GM12878 (cell line): ENCODE data around the gene ZNF133. TPM values are rescaled to one million over a fixed set of nuclear protein-coding genes. Genes with fewer than 3 reads are reported as not detected.

Experiments used
- ATAC-seq: fragments of 200-7000 bp; cut with Tn5 transposase; 3 replicates; pipeline ENCODE4 v1.9.1; 2020; ENCODE audit warnings: mild to moderate bottlenecking, moderate library complexity
- BruUV-seq: library from RNA; stranded (reverse); fragments of 400-500 nt; replicated peaks from 2 replicates; lab custom pipeline; 2021; lab: Mats Ljungman, UMichigan
- CTCF ChIA-PET: fragments of 300-600 bp; sonication (Branson Sonifier 250); formaldehyde crosslinking; extraction: SDS; loops from one replicate; lab custom pipeline; 2021; ENCODE audit warnings: inconsistent platforms; lab: Yijun Ruan, JAX
- POLR2A ChIA-PET: fragments of 350-600 bp; formaldehyde crosslinking; extraction: SDS; loops from one replicate; lab custom pipeline; 2021; ENCODE audit warnings: inconsistent platforms; lab: Charles Lee
- RAD21 ChIA-PET: fragments of 300-600 bp; sonication (Branson Sonifier 250); formaldehyde crosslinking; loops from one replicate; lab custom pipeline; 2023; ENCODE audit warnings: antibody characterized with exemption; ENCODE audit not compliant: unreplicated experiment; lab: Charles Lee
- SMC1A ChIA-PET: fragments of 300-600 bp; sonication (Branson Sonifier 250); formaldehyde crosslinking; loops from one replicate; lab custom pipeline; 2023; ENCODE audit not compliant: unreplicated experiment, uncharacterized antibody; lab: Charles Lee
- DNase-seq: peaks from one replicate; pipeline ENCODE4 v3.0.0-alpha.2; 2011; ENCODE audit warnings: low read depth, low spot score
- FAIRE-seq: peaks from 3 replicates; lab custom pipeline; 2011; peaks lifted over from hg19 to GRCh38; lab: Jason Lieb, UNC
- H2AFZ ChIP-seq: 2 replicates; pipeline ENCODE4 v1.6.0; 2011; ENCODE audit warnings: low read depth, low read length, control low read depth; ENCODE audit not compliant: control insufficient read depth
- H3K27ac ChIP-seq: 2 replicates; pipeline ENCODE4 v1.5.1; 2011; ENCODE audit warnings: control low read depth; ENCODE audit not compliant: control insufficient read depth, insufficient read depth
- H3K27me3 ChIP-seq, 2 experiments: replicated peaks in 1 of 2; 2 replicates each; pipeline versions ENCODE4 v1.6.0 to v1.6.1; 2011; ENCODE audit warnings: low read length in 1 of 2; ENCODE audit not compliant: control insufficient read depth in 2 of 2, insufficient read depth in 2 of 2
- H3K36me3 ChIP-seq, 2 experiments: 2 replicates each; pipeline ENCODE4 v1.5.1; 2011; ENCODE audit warnings: low read length in 1 of 2; ENCODE audit not compliant: control insufficient read depth in 2 of 2, insufficient read depth in 2 of 2
- H3K4me1 ChIP-seq: 2 replicates; pipeline ENCODE4 v1.6.1; 2011; ENCODE audit warnings: mild to moderate bottlenecking, low read length, moderate library complexity, mixed read lengths; ENCODE audit not compliant: control insufficient read depth, insufficient read depth
- H3K4me2 ChIP-seq: 2 replicates; pipeline ENCODE4 v1.6.0; 2011; ENCODE audit warnings: control low read depth; ENCODE audit not compliant: control insufficient read depth, insufficient read depth
- H3K4me3 ChIP-seq: fragments of 200-600 bp; sonication (generic); 2 replicates; pipeline ENCODE4 v1.5.1; 2016
- H3K79me2 ChIP-seq: 2 replicates; pipeline ENCODE4 v1.6.0; 2011; ENCODE audit warnings: low read length; ENCODE audit not compliant: control insufficient read depth, insufficient read depth
- H3K9ac ChIP-seq: 2 replicates; pipeline ENCODE4 v1.8.0; 2011; ENCODE audit warnings: low read length, control low read depth, mixed read lengths; ENCODE audit not compliant: control insufficient read depth, insufficient read depth
- H3K9me3 ChIP-seq: replicated peaks from 3 replicates; pipeline ENCODE4 v1.5.1; 2011; ENCODE audit warnings: mild to moderate bottlenecking, low read length; ENCODE audit not compliant: control insufficient read depth, insufficient read depth
- H4K20me1 ChIP-seq: 2 replicates; pipeline ENCODE4 v1.6.0; 2011; ENCODE audit not compliant: control insufficient read depth, insufficient read depth
- CBX5 ChIP-seq: sonication (generic); IDR thresholded peaks from 2 replicates; pipeline ENCODE4 v1.6.1; 2016; ENCODE audit warnings: low read depth, moderate library complexity, mild to moderate bottlenecking, inconsistent platforms
- FOXK2 ChIP-seq: fragments of 450-650 bp; IDR thresholded peaks from 2 replicates; pipeline ENCODE4 v1.6.1; 2017; ENCODE audit warnings: mild to moderate bottlenecking, moderate library complexity
- IRF3 ChIP-seq: fragments of 450-650 bp; IDR thresholded peaks from 2 replicates; pipeline ENCODE4 v1.6.1; 2014; ENCODE audit warnings: mild to moderate bottlenecking
- IRF5 ChIP-seq: fragments of 450-650 bp; IDR thresholded peaks from 2 replicates; pipeline ENCODE4 v1.6.1; 2017; ENCODE audit warnings: borderline replicate concordance
- PML ChIP-seq: IDR thresholded peaks from 2 replicates; pipeline ENCODE4 v1.6.1; 2012; ENCODE audit warnings: low read length, inconsistent platforms
- POLR2AphosphoS2 ChIP-seq: IDR thresholded peaks from 2 replicates; pipeline ENCODE4 v1.6.1; 2011; ENCODE audit warnings: low read depth, mild to moderate bottlenecking, low read length, improper control_type of control experiment, moderate library complexity
- RELA ChIP-seq: fragments of 450-650 bp; IDR thresholded peaks from 2 replicates; pipeline ENCODE4 v1.8.0; 2014; ENCODE audit warnings: borderline replicate concordance; ENCODE audit not compliant: partially characterized antibody
- SMARCA5 ChIP-seq: fragments of 450-650 bp; IDR thresholded peaks from 2 replicates; pipeline ENCODE4 v1.6.1; 2017; ENCODE audit warnings: mild to moderate bottlenecking
- SMC3 ChIP-seq: IDR thresholded peaks from 2 replicates; pipeline ENCODE4 v1.6.1; 2011; ENCODE audit warnings: low read length, improper control_type of control experiment, borderline replicate concordance
- SREBF1 ChIP-seq: IDR thresholded peaks from 2 replicates; pipeline ENCODE4 v1.6.1; 2012; ENCODE audit warnings: mild to moderate bottlenecking, low read length
- TCF12 ChIP-seq: IDR thresholded peaks from 2 replicates; pipeline ENCODE4 v1.6.1; 2011; ENCODE audit warnings: low read depth, mild to moderate bottlenecking, low read length
- WGBS: methylation state at CpG from one replicate; pipeline ENCODE4 v1.1.6; 2016; ENCODE audit warnings: low lambda C conversion rate; ENCODE audit not compliant: insufficient replicate concordance, insufficient coverage; ENCODE audit errors: missing lambda C conversion rate; 5-methylcytosine and 5-hydroxymethylcytosine counted together
- in situ Hi-C: fragments of 300-500 bp; cut with MboI; formaldehyde crosslinking; loops from 9 replicates; pipeline ENCODE4 v1.14.3; 2018; ENCODE audit warnings: mixed read lengths
- intact Hi-C: fragments of 100-400 bp; cut with micrococcal nuclease; formaldehyde crosslinking; loops from one replicate; pipeline ENCODE4 v1.14.2; 2022; ENCODE audit not compliant: unreplicated experiment
- polyA plus RNA-seq, 11 experiments: library from polyadenylated mRNA; depleted of rRNA in 4 of 11; unstranded in 6 of 11; stranded (reverse) in 5 of 11; fragments of >200 nt; fragmentation: Nextera tagmentation in 4 of 11; fragmentation: Illumina TruSeq in 1 of 11; extraction: Ambion mirVana in 4 of 11; extraction: Trizol in 1 of 11; gene quantifications; 1 replicate in 1 of 11; 2 replicates in 10 of 11; pipeline versions ENCODE4 v1.2.1 to v1.2.3, GENCODE V29; 2011 to 2016; ENCODE audit warnings: inconsistent platforms in 2 of 11, missing spikeins in 2 of 11, low read depth in 1 of 11
- total RNA-seq, 4 experiments: library from RNA; depleted of rRNA in 3 of 4; stranded (reverse); fragments of >200 nt in 3 of 4; fragmentation: Illumina TruSeq in 1 of 4; extraction: Trizol in 1 of 4; gene quantifications; 2 replicates each; pipeline versions ENCODE4 v1.2.1 to v1.2.3, GENCODE V29; 2013 to 2021

The ZNF133 gene
- total and polyA plus RNA-seq, 10 of the 15 experiments (the other 5 are each of a cell fraction or from before 2014, with no cell fraction given): 2.0 to 9.3 (median 7.3) TPM

- ATAC-seq (no peak), FAIRE-seq (no peak), DNase-seq (no peak)
- ChIA-PET CTCF (interaction anchor here (0.7 kb wide), 1 partner anchor 427 kb away, joined by 3 read pairs; no protein-coding TSS in a partner anchor), POLR2A (no interaction called here), SMC1A (no interaction called here), RAD21 (no interaction called here)
- Histone ChIP-seq H3K36me3 (no peaks in the 10 kb centered on the region), H3K9me3 (no peaks in the 10 kb centered on the region), H4K20me1 (no peaks in the 10 kb centered on the region), H3K4me2 (no peak overlapping the region), H3K9ac (no peak overlapping the region), H3K27me3 (no peaks in the 10 kb centered on the region; a peak in 1 of 4 replicates), H3K79me2 (no peaks in the 10 kb centered on the region), H3K27ac (no peak overlapping the region), H3K4me1 (no peaks in the 10 kb centered on the region), H3K4me3 (no peak overlapping the region), H2AFZ (no peak overlapping the region)
- in situ Hi-C loops (no loop called here), intact Hi-C loops (no loop called here)
- TF ChIP-seq RELA (no peak), POLR2AphosphoS2 (no peak), IRF5 (no peak), PML (no peak), IRF3 (no peak), CBX5 (no peak), SMARCA5 (no peak), SMC3 (no peak), SREBF1 (no peak), FOXK2 (no peak), TCF12 (no peak)
- no TSS peak for BruUV-seq
- 38% methylated on average over 1 of the region's 1 CpG for WGBS
Measured at GRCh38 chr20:18361678-18362077, 73.4 kb downstream of the ZNF133 start.
